ENCODE measurements around the gene NUB1. TPM values are rescaled to one million over a fixed set of nuclear protein-coding genes. Genes with fewer than 3 reads are reported as not detected.

Gene NUB1
- total RNA-seq, 4 donors from 2014 or later, result 40.1 to 48.3 (median 47.5) TPM

DNA sequence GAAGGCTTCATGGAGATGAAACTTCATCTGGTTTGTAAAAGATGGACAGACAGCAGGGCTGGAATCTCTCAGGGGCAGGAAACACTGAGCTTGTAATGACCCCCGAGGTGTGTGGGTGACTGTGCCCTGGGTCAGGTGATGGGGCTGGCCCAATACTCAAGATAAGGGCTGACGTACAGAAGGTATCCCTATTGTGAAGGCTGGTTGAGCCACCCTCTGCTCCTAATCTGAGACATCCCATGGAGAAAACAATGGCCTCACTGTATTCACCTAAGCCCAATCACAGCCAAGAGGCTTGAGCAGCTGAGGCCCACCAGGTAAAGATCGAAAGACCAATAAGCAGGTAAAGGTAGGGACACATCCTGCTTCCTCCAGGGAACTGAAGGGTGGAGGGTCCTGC is 34.8 kb upstream of the NUB1 start:
- H3K4me3 ChIP-seq (ENCODE audit: low read depth, poor library complexity, severe bottlenecking), result no peak overlapping the region
- DNase-seq (ENCODE audit: low spot score in 2 of 2), result peak in 1 of 2 donors; percentile 62
- 76 to 88% methylated on average over 3 of the region's 3 CpGs for WGBS, 2 donors
- no peak for TF ChIP-seq POLR2A (IDR thresholded peaks at IDR 0.05)
- TF ChIP-seq, protein P1, sequence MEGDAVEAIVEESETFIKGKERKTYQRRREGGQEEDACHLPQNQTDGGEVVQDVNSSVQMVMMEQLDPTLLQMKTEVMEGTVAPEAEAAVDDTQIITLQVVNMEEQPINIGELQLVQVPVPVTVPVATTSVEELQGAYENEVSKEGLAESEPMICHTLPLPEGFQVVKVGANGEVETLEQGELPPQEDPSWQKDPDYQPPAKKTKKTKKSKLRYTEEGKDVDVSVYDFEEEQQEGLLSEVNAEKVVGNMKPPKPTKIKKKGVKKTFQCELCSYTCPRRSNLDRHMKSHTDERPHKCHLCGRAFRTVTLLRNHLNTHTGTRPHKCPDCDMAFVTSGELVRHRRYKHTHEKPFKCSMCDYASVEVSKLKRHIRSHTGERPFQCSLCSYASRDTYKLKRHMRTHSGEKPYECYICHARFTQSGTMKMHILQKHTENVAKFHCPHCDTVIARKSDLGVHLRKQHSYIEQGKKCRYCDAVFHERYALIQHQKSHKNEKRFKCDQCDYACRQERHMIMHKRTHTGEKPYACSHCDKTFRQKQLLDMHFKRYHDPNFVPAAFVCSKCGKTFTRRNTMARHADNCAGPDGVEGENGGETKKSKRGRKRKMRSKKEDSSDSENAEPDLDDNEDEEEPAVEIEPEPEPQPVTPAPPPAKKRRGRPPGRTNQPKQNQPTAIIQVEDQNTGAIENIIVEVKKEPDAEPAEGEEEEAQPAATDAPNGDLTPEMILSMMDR (IDR thresholded peaks at IDR 0.05), result no peak
- intact Hi-C loops (cut with DNase I; ENCODE audit: low total_unique reads), result loop anchor here (10.0 kb wide), 1 partner anchor 142 kb away; the partner anchor contains the start of gene GBX1

DNA sequence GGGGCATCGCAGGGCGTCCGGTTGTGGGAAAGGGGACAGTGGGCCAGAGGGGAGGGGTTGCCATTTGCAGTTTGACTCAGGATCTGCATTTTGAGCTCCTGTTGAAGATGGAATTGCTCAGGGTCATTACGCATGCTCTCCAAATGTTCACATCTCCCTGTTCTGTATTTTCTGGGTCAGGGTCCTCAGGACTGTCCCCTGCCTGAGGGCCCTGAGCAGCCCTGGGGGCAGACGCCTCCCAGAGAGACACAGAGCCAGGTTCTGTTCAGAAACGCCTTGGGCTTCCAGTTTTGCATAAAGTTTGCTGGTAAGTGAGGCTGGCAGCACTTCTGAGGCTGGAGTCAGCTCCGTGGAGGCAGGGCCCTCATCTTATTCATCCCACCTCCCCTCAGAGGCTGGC is 34.1 kb upstream of the NUB1 start:
- no peak for TF ChIP-seq POLR2A (IDR thresholded peaks at IDR 0.05)
- TF ChIP-seq, protein P1 (IDR thresholded peaks at IDR 0.05), result no peak
- no peak overlapping the region for H3K4me3 ChIP-seq (ENCODE audit: low read depth, poor library complexity, severe bottlenecking)
- WGBS, 2 donors, result 77 to 80% methylated on average over 7 of the region's 7 CpGs
- intact Hi-C loops (cut with DNase I; ENCODE audit: low total_unique reads), result loop anchor here (10.0 kb wide), 1 partner anchor 143 kb away; the partner anchor contains the start of gene GBX1
- peak in 1 of 2 donors; percentile 52 for DNase-seq (ENCODE audit: low spot score in 2 of 2)

DNA sequence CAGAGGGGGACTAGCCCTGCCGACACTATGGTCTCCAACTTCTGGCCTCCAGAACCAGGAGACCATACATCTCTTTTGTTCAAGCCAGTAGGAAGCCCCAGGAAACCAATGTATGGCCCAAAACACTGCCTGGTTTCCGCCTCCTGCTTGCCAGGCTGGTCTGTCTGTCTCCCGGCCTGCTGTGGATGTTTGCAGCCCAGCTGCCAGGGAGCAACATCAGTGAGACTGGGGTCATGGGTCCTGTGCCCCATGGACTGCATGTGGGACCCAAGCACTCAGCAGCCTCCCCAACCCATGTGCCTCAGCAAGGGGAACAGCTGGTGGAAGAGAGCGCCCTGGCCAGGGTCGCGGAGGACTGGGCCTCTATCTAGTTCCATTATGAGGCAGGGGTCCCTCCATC is 33.4 kb upstream of the NUB1 start:
- WGBS, 2 donors, result 90 to 96% methylated on average over 6 of the region's 6 CpGs
- intact Hi-C loops (cut with DNase I; ENCODE audit: low total_unique reads), result loop anchor here (10.0 kb wide), 1 partner anchor 143 kb away; the partner anchor contains the start of gene GBX1
- TF ChIP-seq, protein P1 (IDR thresholded peaks at IDR 0.05), result no peak
- TF ChIP-seq POLR2A (IDR thresholded peaks at IDR 0.05), result no peak
- DNase-seq (ENCODE audit: low spot score in 2 of 2), result peak in 1 of 2 donors; percentile 59
- no peak overlapping the region for H3K4me3 ChIP-seq (ENCODE audit: low read depth, poor library complexity, severe bottlenecking)

DNA sequence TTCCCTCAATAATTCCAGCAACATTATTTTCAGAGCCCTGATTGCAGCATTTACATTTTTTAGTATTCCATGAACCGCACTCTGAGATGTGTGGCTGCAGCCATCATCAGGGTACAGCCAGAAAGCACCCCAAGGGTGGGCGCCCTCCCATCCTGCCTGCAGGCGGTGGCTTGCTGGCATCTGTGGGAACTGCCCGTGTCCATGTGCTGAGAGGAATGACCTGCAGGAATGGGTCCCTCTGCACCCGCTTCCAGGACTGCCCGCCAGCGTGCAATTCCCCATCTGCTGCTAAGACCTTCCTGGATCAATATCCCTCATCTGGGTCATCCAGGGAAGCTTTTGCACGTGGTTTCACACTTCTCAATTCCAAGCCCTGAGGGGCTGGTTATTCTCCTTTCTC is 32.8 kb upstream of the NUB1 start:
- TF ChIP-seq, protein P1 (IDR thresholded peaks at IDR 0.05), result no peak
- no peak for TF ChIP-seq POLR2A (IDR thresholded peaks at IDR 0.05)
- peak in 1 of 2 donors; percentile 61 for DNase-seq (ENCODE audit: low spot score in 2 of 2)
- WGBS, 2 donors, result 83 to 88% methylated on average over 8 of the region's 8 CpGs
- intact Hi-C loops (cut with DNase I; ENCODE audit: low total_unique reads), result loop anchor here (10.0 kb wide), 1 partner anchor 144 kb away; the partner anchor contains the start of gene GBX1
- H3K4me3 ChIP-seq (ENCODE audit: low read depth, poor library complexity, severe bottlenecking), result no peak overlapping the region

DNA sequence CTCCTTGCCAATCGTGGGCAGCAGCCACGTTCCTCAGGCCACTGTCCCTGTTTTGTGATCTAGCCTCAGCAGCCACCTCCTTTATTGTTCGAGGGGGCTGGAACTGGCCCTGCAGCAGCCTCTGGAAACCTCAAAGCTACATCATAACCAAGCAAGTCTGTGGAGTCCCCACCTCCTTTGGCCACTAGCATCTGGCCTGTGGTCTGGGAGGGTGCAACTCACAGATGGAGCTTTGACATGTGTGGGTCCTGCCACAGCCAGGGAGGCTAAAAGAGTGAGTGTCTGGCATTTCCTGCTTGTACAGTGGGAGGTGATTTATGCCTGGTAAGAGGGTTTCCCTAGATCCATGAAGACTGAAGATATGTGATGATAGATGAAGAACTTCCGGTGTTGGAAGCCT is 32.3 kb upstream of the NUB1 start:
- intact Hi-C loops (cut with DNase I; ENCODE audit: low total_unique reads), result loop anchor here (10.0 kb wide), 1 partner anchor 145 kb away; the partner anchor contains the start of gene GBX1
- no peak overlapping the region for H3K4me3 ChIP-seq (ENCODE audit: low read depth, poor library complexity, severe bottlenecking)
- 38 to 55% methylated on average over 4 of the region's 4 CpGs for WGBS, 2 donors
- TF ChIP-seq, protein P1 (IDR thresholded peaks at IDR 0.05), result no peak
- TF ChIP-seq POLR2A (IDR thresholded peaks at IDR 0.05), result no peak
- DNase-seq (ENCODE audit: low spot score in 2 of 2), result peak in 1 of 2 donors; percentile 57

DNA sequence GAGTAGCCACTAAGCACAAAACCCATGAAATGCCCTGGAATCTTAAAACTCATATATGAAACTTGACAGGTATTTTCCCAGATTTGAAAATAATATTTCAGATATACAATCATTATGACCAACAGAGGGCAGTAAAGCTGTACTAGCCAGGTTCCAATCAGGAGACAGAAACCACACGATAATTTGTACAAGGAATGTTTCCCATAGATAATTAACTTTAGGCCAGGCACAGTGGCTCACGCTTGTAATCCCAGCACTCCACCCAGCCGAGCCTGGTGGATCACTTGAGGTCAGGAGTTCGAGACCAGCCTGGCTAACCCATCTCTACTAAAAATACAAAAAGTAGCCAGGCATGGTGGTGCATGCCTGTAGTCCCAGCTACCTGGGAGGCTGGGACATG is 31.0 kb upstream of the NUB1 start:
- TF ChIP-seq, protein P1 (IDR thresholded peaks at IDR 0.05), result no peak
- no peak for TF ChIP-seq POLR2A (IDR thresholded peaks at IDR 0.05)
- DNase-seq (ENCODE audit: low spot score in 2 of 2), result peak in 1 of 2 donors; percentile 46

More for the DNA sequence above, 31.0 kb upstream of the NUB1 start:
- no peak overlapping the region for H3K4me3 ChIP-seq (ENCODE audit: low read depth, poor library complexity, severe bottlenecking)
- WGBS, 2 donors, result 44 to 45% methylated on average over 4 of the region's 4 CpGs
- intact Hi-C loops (cut with DNase I; ENCODE audit: low total_unique reads), result loop anchor here (5.0 to 10.0 kb wide), 2 partner anchors 444 to 1588 kb away; no protein-coding TSS in a partner anchor
